ENCODE measurements around the gene DAG1. TPM values are rescaled to one million over a fixed set of nuclear protein-coding genes. Genes with fewer than 3 reads are reported as not detected.

The DAG1 gene
- total RNA-seq, 1 donor, result 88.5 TPM

DNA sequence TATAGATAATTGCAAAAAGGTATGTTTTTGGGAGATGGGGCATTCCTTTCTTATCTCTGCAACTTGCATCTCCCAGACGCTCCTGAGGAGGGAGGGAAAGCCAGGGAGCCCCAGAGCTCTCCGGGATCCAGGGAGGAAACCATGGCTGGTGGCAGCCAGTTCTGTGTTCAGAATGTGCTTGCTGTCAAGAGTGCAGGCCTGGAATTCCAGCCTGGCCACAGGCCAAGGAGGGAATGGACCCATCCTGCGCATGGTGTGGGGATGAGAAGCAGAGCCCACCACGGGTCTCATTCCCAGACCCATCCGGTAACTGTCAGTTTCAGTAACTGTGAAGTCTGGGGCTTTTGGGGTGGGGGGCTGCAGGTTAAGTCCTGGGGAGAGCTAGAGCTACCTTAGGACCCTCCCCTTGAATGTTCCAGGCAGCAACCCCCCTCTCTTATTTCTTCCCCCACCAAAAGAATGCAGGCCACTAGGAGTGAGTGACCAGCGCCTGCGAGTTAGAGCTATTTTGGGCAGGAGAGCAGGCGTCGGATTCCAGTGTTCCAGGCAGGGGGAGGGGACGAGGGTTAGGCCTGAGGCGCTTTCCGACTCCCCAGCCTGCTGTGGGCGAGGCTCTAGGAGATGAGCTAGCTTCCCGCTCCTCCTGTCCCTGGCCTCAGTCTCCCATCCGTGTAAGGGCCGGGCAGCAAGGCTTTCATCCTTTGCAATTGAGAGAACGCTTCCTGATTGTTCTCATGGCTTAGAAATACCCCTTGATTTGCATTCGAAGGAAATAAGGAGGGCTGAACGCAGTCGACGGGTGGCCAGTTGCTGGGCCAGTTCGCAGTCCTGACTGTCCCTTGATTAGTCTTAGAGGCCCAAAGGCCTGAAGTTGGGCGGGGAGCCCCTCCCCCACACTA lies 781 bp upstream of the DAG1 start:
- peak overlapping the region; percentile 57 for H3K4me3 ChIP-seq (ENCODE audit: low read depth, low read length)
- DNase-seq (ENCODE audit: low read depth), result peak; percentile 74
- TF ChIP-seq, protein P1, sequence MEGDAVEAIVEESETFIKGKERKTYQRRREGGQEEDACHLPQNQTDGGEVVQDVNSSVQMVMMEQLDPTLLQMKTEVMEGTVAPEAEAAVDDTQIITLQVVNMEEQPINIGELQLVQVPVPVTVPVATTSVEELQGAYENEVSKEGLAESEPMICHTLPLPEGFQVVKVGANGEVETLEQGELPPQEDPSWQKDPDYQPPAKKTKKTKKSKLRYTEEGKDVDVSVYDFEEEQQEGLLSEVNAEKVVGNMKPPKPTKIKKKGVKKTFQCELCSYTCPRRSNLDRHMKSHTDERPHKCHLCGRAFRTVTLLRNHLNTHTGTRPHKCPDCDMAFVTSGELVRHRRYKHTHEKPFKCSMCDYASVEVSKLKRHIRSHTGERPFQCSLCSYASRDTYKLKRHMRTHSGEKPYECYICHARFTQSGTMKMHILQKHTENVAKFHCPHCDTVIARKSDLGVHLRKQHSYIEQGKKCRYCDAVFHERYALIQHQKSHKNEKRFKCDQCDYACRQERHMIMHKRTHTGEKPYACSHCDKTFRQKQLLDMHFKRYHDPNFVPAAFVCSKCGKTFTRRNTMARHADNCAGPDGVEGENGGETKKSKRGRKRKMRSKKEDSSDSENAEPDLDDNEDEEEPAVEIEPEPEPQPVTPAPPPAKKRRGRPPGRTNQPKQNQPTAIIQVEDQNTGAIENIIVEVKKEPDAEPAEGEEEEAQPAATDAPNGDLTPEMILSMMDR (IDR thresholded peaks at IDR 0.05; ENCODE audit: insufficient read depth, low read depth, low read length), result no peak

DNA sequence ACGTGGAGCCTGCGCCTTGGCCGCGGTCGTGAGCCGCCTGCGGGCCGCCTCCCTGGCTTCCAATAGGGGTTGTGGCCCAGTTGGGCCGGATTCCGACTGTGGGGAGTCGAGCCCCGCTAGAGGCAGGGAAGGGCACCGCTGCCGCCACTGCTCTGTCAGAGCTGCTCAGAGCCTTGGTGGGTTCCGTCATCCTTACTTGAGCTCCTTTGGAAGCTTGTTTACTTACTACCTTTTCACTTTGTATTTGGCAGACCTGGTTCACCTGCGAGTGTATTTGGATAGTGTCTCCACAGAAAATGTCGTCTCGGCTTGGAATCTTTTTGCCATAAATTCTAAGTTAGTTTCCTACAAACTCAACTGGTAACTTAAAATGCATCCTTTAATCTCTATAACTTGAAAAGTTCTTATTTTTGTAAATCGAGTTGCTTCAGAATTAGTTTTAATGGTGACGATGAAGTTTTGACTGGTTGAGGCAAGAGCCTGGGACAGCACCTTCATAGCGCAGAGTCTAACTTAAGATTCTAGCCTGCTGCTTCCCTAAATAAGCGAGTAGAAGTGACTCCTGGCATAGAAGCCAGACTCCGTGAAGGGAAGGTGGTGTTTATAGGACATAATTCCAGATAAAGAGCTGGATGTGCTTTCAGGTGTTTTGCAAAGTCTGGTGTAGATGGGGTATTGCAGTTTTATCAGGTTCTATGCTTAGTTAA lies 800 bp downstream of the DAG1 start:
- H3K4me3 ChIP-seq (ENCODE audit: low read depth, low read length), result peak overlapping the region; percentile 79
- TF ChIP-seq, protein P1 (IDR thresholded peaks at IDR 0.05; ENCODE audit: insufficient read depth, low read depth, low read length), result peak; percentile 1

DNA sequence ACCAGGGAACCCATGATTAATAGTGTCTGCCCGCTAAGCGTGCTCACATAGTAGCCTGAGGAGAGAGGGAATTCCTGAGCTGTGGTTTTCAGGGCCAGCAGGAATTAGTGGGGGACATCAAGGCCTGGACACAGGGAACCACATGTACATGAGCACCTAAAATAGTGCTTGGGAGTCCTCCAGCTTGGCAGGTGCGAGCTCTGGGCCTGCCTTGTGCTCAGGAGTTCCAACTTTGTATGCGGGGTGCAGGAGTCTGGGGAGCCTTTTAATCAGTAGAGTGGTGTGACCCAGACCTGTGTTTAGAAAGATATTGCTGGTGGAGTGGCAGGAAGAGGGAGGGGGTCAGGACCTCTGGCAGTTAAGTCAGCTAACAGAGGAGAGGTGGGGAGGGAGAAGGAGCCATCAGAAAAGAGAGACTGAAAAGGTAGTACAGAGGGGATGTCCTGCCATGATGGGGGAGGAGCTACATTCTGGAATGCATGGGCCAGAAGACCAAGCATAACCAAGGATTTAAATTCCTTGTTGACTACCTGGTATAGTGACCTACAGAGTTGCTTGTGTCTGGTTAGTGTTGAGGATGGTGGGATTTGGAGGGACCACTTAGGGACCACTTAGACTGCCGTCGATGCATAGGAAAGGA lies 1.9 kb downstream of the DAG1 start:
- TF ChIP-seq, protein P1 (IDR thresholded peaks at IDR 0.05; ENCODE audit: insufficient read depth, low read depth, low read length), result no peak
- H3K4me3 ChIP-seq (ENCODE audit: low read depth, low read length), result peak overlapping the region; percentile 79
- DNase-seq (ENCODE audit: low read depth), result no peak

More for the DNA sequence above, 800 bp downstream of the DAG1 start:
- DNase-seq (ENCODE audit: low read depth), result peak; percentile 34

DNA sequence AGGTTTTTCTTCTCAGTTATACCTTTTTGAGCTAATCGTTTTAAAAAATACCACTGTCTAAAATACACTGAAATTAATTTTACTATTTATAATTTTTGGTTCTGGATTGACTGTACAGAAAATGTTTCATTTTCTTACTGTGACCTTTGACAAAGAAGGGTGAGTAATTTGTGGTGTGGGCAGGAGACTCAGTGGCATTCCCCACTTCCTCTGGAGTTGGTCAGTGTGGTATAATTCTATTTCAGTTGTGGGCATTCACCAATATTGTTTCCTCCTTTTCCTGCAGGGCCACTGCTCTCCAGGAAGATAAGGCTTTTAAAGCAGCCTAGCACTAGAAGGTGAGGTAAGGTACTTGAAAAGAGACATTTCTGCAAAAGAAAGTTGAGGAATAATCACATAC lies 6.5 kb downstream of the DAG1 start:
- no peak overlapping the region for H3K4me3 ChIP-seq (ENCODE audit: low read depth, low read length)
- TF ChIP-seq, protein P1 (IDR thresholded peaks at IDR 0.05; ENCODE audit: insufficient read depth, low read depth, low read length), result no peak
- no peak for DNase-seq (ENCODE audit: low read depth)

DNA sequence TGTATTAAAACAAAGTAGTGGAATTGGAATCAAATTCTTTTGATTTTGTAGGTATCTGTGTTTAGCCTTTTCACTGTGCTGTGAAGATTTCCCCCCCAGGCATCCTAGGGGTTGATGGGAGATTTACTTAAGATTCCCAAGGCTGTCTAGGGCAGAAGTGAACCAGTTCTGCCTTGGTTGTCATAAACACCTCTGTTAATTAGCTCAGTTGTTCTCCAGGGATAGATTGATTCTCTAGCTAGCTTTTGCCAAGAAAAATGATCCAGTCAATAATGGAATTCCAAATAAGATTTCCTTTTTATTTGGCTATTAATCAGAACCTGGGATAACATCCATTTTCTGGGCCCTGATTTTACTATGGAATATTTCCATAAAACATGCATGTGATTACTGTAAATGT lies 12.7 kb downstream of the DAG1 start:
- no peak for DNase-seq (ENCODE audit: low read depth)

DNA sequence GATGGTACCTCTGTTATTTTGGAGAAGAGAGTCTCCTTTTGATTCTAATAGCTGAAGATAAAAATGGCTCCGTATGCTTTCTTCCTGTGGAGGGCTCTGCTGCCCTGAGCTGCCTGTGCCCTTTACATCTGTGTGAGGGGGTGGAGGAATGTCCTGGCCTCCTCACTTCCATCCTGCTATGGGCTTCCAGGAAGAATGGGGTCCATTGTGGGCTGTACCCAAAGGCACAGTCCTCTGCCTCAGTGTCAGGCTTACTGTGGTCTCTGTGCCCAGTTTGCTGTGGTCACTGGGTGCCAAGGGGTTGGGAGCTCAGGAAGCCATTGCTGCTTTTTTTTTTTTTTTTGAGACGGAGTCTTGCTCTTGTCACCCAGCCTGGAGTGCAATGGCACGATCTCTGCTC lies 14.4 kb downstream of the DAG1 start:
- H3K4me3 ChIP-seq (ENCODE audit: low read depth, low read length), result no peak overlapping the region
- DNase-seq (ENCODE audit: low read depth), result no peak
- TF ChIP-seq, protein P1 (IDR thresholded peaks at IDR 0.05; ENCODE audit: insufficient read depth, low read depth, low read length), result no peak

More for the DNA sequence above, 12.7 kb downstream of the DAG1 start:
- TF ChIP-seq, protein P1 (IDR thresholded peaks at IDR 0.05; ENCODE audit: insufficient read depth, low read depth, low read length), result no peak
- no peak overlapping the region for H3K4me3 ChIP-seq (ENCODE audit: low read depth, low read length)

Data from fibroblast of villous mesenchyme (primary cell).